ACC112 (cell line): ENCODE data around the gene CLEC16A.

Experiments used
- H2AFZ ChIP-seq: fragments of 200-600 bp; sonication (generic); one replicate; pipeline ENCODE4 v1.6.0; 2017; ENCODE audit warnings: antibody characterized with exemption, low read length; ENCODE audit not compliant: unreplicated experiment
- H3K27ac ChIP-seq: fragments of 200-600 bp; sonication (generic); 2 replicates; pipeline ENCODE4 v1.5.1; 2014; ENCODE audit warnings: low read depth, mild to moderate bottlenecking, antibody characterized with exemption, low read length, moderate library complexity
- H3K27me3 ChIP-seq: fragments of 200-600 bp; sonication (generic); 2 replicates; pipeline ENCODE4 v1.6.1; 2014; ENCODE audit warnings: mild to moderate bottlenecking, antibody characterized with exemption, low read length, moderate library complexity, mixed read lengths; ENCODE audit not compliant: insufficient read depth
- H3K36me3 ChIP-seq: fragments of 200-600 bp; sonication (generic); 2 replicates; pipeline ENCODE4 v1.6.1; 2016; ENCODE audit warnings: mild to moderate bottlenecking, antibody characterized with exemption, low read length, moderate library complexity, mixed read lengths; ENCODE audit not compliant: insufficient read depth
- H3K4me1 ChIP-seq: fragments of 200-600 bp; sonication (generic); one replicate; pipeline ENCODE4 v1.6.1; 2016; ENCODE audit warnings: low read length, mixed read lengths; ENCODE audit not compliant: insufficient read depth, unreplicated experiment, control insufficient read depth
- H3K4me3 ChIP-seq: fragments of 200-600 bp; sonication (generic); 2 replicates; pipeline ENCODE4 v1.5.1; 2014; ENCODE audit warnings: mild to moderate bottlenecking, low read depth, low read length
- H3K79me2 ChIP-seq: fragments of 200-600 bp; sonication (generic); one replicate; pipeline ENCODE4 v1.6.0; 2016; ENCODE audit warnings: low read length; ENCODE audit not compliant: control insufficient read depth, unreplicated experiment, insufficient read depth

Gene CLEC16A

GRCh38 chr16:10942352-10943063, 1.9 kb upstream of the CLEC16A start, which contains the start of gene DEXI:
Gene DEXI (minus strand): TSS chr16:10942468. CDS start chr16:10942005, 463 bp downstream.
- Histone ChIP-seq H3K36me3 (no peaks in the 10 kb centered on the region), H3K4me3 (peak within 1 kb of the TSS; percentile 85), H3K27me3 (no peaks in the 10 kb centered on the region), H3K79me2 (peaks cover 70% of the 10 kb centered on the region), H3K4me1 (peaks cover 55% of the 10 kb centered on the region), H2AFZ (peak within 1 kb of the TSS; percentile 81), H3K27ac (peak within 1 kb of the TSS; percentile 44; the same call in 1 of the 2 replicates)

- Histone ChIP-seq H3K27me3 (no peaks in the 10 kb centered on the region), H3K36me3 (no peaks in the 10 kb centered on the region), H3K27ac (no peak overlapping the region), H3K4me3 (peak overlapping the region; percentile 85), H3K79me2 (peaks cover 66% of the 10 kb centered on the region), H2AFZ (no peak overlapping the region), H3K4me1 (peaks cover 50% of the 10 kb centered on the region)
Measured at GRCh38 chr16:10943064-10943353, 1.4 kb upstream of the CLEC16A start.

DNA sequence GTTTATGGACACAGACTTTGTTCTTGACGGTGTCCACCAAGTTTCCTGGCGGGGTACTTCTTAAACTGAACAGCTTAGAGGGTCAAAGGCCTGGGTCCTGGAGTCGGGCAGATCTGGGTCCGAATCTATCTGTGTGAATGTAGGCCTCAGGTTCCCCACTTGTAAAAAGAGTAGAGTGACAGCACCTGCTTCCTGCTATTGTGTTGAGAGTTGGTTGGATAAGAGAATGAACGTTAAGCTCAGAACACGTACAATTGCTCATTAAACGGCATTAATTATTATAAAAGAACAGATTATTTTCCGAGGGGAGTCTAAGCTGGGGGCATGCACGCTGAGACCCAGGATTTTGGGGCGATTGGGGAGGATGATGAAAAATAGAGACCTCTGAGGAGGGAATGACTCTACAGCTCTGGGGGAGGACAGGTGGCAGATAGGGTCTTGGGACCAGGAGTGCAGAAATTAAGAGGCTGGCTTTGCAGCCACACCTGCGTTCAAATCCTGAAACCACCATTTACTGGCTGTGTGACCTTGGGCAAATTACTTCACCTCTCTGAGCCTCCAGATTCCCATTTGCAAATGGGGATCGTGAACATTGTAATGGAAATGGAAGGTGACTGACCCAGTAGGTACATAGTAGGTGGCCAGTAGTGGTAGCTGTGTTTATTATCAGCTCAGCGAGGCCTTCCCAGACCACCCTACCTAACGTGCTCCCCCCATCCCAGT, 862 bp downstream of the CLEC16A start:
- H3K27me3 ChIP-seq: no peaks in the 10 kb centered on the region
- H3K79me2 ChIP-seq: peaks cover 65% of the 10 kb centered on the region
- H3K4me3 ChIP-seq: peak overlapping the region; percentile 92
- H3K36me3 ChIP-seq: no peaks in the 10 kb centered on the region
- H3K27ac ChIP-seq: no peak overlapping the region
- H3K4me1 ChIP-seq: peaks cover 42% of the 10 kb centered on the region
- H2AFZ ChIP-seq: peak overlapping the region; percentile 86

- H3K4me3 ChIP-seq: peak overlapping the region; percentile 50
- peaks cover 63% of the 10 kb centered on the region for H3K79me2 ChIP-seq
- peaks cover 46% of the 10 kb centered on the region for H3K4me1 ChIP-seq
- H3K36me3 ChIP-seq: no peaks in the 10 kb centered on the region
- no peak overlapping the region for H2AFZ ChIP-seq
- H3K27ac ChIP-seq: no peak overlapping the region
- H3K27me3 ChIP-seq: no peaks in the 10 kb centered on the region
Measured at GRCh38 chr16:10946308-10946707, 1.9 kb downstream of the CLEC16A start.

DNA sequence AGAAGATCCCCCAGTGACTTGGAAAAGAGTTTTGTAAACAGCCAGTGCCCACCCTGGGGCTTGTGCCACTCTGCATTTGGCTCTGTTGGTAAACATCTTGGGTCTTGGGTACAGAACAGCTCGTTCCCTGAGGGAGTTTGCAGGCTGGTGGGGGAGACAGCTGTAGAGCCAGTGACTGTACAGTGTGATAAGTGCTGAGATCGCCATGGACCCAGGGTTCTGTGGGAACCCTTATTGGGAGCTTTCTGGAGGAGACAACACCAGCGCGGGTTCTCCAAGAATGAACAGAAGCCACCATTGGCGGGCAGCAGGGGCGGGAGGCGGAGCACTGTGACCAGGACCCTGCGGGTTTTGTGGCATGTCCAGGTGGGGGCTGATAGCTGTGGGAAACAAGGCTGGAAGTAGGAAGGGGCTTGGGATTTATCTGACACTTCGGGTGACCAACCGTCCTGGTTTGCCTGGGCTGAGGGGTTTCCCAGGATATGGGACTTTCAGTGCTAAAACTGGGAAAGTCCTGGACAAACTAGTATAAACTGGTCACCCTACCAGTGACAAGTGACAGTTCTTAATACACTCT, 2.9 kb downstream of the CLEC16A start:
- H2AFZ ChIP-seq: no peak overlapping the region
- peaks cover 63% of the 10 kb centered on the region for H3K79me2 ChIP-seq
- H3K4me1 ChIP-seq: peaks cover 46% of the 10 kb centered on the region
- H3K36me3 ChIP-seq: no peaks in the 10 kb centered on the region
- H3K27me3 ChIP-seq: no peaks in the 10 kb centered on the region
- H3K4me3 ChIP-seq: no peak overlapping the region
- H3K27ac ChIP-seq: no peak overlapping the region

- Histone ChIP-seq H3K79me2 (peaks cover 65% of the 10 kb centered on the region), H2AFZ (no peak overlapping the region), H3K27ac (no peak overlapping the region), H3K36me3 (no peaks in the 10 kb centered on the region), H3K4me3 (no peak overlapping the region), H3K4me1 (peaks cover 37% of the 10 kb centered on the region), H3K27me3 (no peaks in the 10 kb centered on the region)
Measured at GRCh38 chr16:10949424-10949970, 5.1 kb downstream of the CLEC16A start.

- Histone ChIP-seq H3K79me2 (peaks cover 59% of the 10 kb centered on the region), H3K27ac (no peak overlapping the region), H3K27me3 (no peaks in the 10 kb centered on the region), H2AFZ (no peak overlapping the region), H3K4me3 (no peak overlapping the region), H3K4me1 (peaks cover 36% of the 10 kb centered on the region), H3K36me3 (no peaks in the 10 kb centered on the region)
Measured at GRCh38 chr16:10950393-10950792, 6.0 kb downstream of the CLEC16A start.

GRCh38 chr16:10951026-10951425, 6.7 kb downstream of the CLEC16A start:
- Histone ChIP-seq H3K27me3 (no peaks in the 10 kb centered on the region), H3K4me3 (no peak overlapping the region), H3K36me3 (no peaks in the 10 kb centered on the region), H3K79me2 (peaks cover 53% of the 10 kb centered on the region), H2AFZ (no peak overlapping the region), H3K27ac (no peak overlapping the region), H3K4me1 (peaks cover 29% of the 10 kb centered on the region)

DNA sequence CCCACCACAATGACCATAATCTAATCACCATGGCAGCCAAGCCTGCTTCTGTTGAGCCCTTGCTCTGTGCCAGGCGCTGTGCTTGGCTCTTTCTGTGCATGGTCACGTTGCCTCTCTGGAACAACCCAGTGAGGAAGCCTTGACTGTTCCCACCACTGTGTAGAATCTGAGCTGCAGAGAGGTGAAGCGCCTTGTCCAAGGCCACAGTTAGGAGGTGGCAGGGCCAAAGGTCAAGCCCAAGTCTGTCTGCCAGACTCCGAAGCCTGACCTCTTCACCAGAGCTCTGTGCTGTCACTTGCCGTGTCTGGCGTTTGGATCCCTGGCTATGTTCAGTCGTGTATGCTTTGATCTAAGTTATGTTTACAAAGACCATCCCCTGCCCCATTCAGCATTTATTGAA, 10.5 kb downstream of the CLEC16A start:
- H3K79me2 ChIP-seq: peaks cover 21% of the 10 kb centered on the region
- peaks cover 31% of the 10 kb centered on the region for H3K4me1 ChIP-seq
- H3K27ac ChIP-seq: no peak overlapping the region
- H2AFZ ChIP-seq: no peak overlapping the region
- no peak overlapping the region for H3K4me3 ChIP-seq
- no peaks in the 10 kb centered on the region for H3K36me3 ChIP-seq
- no peaks in the 10 kb centered on the region for H3K27me3 ChIP-seq

DNA sequence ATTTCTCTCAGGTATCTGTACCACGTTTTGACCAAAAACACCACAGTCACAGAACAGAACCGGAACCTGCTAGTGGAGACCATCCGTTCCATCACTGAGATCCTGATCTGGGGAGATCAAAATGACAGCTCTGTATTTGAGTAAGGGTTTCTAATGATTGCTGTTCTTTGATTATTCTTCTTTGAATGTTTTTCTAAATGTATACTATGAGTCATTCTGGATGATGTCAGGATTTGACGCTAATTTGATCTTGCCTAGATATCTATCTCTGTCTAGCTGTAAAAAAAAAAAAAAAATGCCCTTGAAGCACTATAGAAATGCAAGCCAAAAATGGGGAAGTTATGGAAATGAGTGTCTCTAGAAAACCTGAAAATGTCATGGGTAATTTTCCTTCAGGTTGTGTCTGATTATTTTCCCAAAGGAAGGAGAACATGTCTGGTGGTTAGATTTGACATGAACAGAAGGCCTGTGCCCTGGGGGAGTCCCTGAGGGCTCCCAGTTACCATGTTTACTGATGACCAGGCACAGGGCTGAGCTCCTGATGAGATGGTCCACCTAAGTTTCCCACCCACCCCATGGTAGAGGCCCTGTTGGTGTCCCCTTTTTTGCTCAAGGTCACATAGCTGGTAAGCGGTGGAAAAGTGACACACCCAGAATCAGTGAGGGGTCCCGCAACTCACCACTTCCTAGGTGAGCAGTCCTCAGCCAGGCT, 13.6 kb downstream of the CLEC16A start:
- H3K27ac ChIP-seq: peak overlapping the region; percentile 40; the same call in 1 of the 2 replicates
- no peak overlapping the region for H2AFZ ChIP-seq
- H3K36me3 ChIP-seq: no peaks in the 10 kb centered on the region
- H3K79me2 ChIP-seq: peaks cover 8% of the 10 kb centered on the region
- H3K4me1 ChIP-seq: peaks cover 38% of the 10 kb centered on the region
- H3K4me3 ChIP-seq: no peak overlapping the region
- H3K27me3 ChIP-seq: no peaks in the 10 kb centered on the region
